Thymus (tissue), 11 donors: Measurements from ENCODE around the gene TENM3. TPM values are rescaled to one million over a fixed set of nuclear protein-coding genes. Genes with fewer than 3 reads are reported as not detected.

Experiments
- DNase-seq, 9 donors: peaks; one replicate each; pipeline ENCODE4 v3.0.0-alpha.2; 2013; ENCODE audit warnings: low spot score in 9 of 9, low read depth in 6 of 9, missing footprints in 1 of 9
- H3K27ac ChIP-seq, 2 donors: one replicate each; pipeline ENCODE4 v1.5.1; 2013; ENCODE audit warnings: control low read depth in 1 of 2, low read depth in 1 of 2, low read length in 1 of 2, mild to moderate bottlenecking in 1 of 2, moderate library complexity in 1 of 2
- H3K27me3 ChIP-seq, 2 donors: one replicate each; pipeline ENCODE4 v1.5.1; 2013; ENCODE audit warnings: low read length in 1 of 2; ENCODE audit not compliant: control insufficient read depth in 2 of 2, insufficient read depth in 1 of 2
- H3K36me3 ChIP-seq, 2 donors: one replicate each; pipeline ENCODE4 v1.5.1; 2013; ENCODE audit warnings: low read length in 1 of 2, mild to moderate bottlenecking in 1 of 2, moderate library complexity in 1 of 2; ENCODE audit not compliant: control insufficient read depth in 2 of 2, insufficient read depth in 2 of 2
- H3K4me1 ChIP-seq, 2 donors: one replicate each; pipeline ENCODE4 v1.5.1; 2013; ENCODE audit warnings: low read length in 2 of 2; ENCODE audit not compliant: control insufficient read depth in 2 of 2, insufficient read depth in 2 of 2
- H3K4me3 ChIP-seq, 2 donors: one replicate each; pipeline ENCODE4 v1.5.1; 2013; ENCODE audit warnings: low read length in 2 of 2, control low read depth in 1 of 2, mild to moderate bottlenecking in 1 of 2
- H3K9me3 ChIP-seq, 2 donors: one replicate each; pipeline ENCODE4 v1.5.1; 2013; ENCODE audit warnings: low read length in 1 of 2, mild to moderate bottlenecking in 1 of 2; ENCODE audit not compliant: control insufficient read depth in 2 of 2, insufficient read depth in 1 of 2
- WGBS: extraction: QIAGEN DNeasy Blood & Tissue Kit; methylation state at CpG from one replicate; pipeline ENCODE4 v1.1.7; 2013; 5-methylcytosine and 5-hydroxymethylcytosine counted together
- polyA plus RNA-seq: library from polyadenylated mRNA; stranded (reverse); fragments of 200-250 nt; gene quantifications from one replicate; pipeline ENCODE4 v1.2.3, GENCODE V29; 2013
- total RNA-seq: library from RNA; stranded (reverse); fragments of 120-200 nt; gene quantifications from one replicate; pipeline ENCODE4 v1.2.4, GENCODE V29; 2013
- donor health status: healthy.

Gene TENM3
- total and polyA plus RNA-seq, 2 donors = 2.1 to 9.5 TPM

DNA sequence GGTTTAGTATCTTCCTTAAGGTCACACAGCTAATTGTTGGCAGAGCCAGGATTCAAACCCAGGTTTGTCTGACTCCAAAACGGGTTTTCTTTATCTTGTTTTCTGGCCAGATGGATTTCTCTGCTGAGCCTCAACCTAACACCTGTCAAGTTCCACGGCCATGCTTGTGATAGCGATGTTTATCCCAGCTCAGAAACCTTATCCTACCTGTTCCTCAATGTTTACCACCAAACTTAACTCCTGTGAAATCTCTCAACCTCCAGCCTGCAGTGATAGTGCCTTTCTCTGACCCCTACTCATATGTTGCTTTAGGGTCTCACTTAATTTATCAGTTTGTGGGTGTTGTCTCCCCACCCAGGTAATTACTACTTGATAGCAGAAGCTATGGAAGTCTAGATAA, 428.0 kb downstream of the TENM3 start:
- Histone ChIP-seq H3K27ac (no peak overlapping the region), H3K27me3 (no peaks in the 10 kb centered on the region), H3K9me3 (no peaks in the 10 kb centered on the region), H3K36me3 (no peaks in the 10 kb centered on the region), H3K4me1 (no peaks in the 10 kb centered on the region), H3K4me3 (no peak overlapping the region)
- no peak for DNase-seq
- 81% methylated on average over 3 of the region's 3 CpGs for WGBS

- H3K27ac ChIP-seq = no peak overlapping the region
- no peaks in the 10 kb centered on the region for H3K27me3 ChIP-seq
- DNase-seq = no peak
- H3K4me1 ChIP-seq = no peaks in the 10 kb centered on the region
- H3K9me3 ChIP-seq = no peaks in the 10 kb centered on the region
- no peak overlapping the region for H3K4me3 ChIP-seq
- no peaks in the 10 kb centered on the region for H3K36me3 ChIP-seq
- WGBS = 91% methylated on average over 5 of the region's 5 CpGs
Observed at GRCh38 chr4:182671749-182672148, 428.5 kb downstream of the TENM3 start.

DNA sequence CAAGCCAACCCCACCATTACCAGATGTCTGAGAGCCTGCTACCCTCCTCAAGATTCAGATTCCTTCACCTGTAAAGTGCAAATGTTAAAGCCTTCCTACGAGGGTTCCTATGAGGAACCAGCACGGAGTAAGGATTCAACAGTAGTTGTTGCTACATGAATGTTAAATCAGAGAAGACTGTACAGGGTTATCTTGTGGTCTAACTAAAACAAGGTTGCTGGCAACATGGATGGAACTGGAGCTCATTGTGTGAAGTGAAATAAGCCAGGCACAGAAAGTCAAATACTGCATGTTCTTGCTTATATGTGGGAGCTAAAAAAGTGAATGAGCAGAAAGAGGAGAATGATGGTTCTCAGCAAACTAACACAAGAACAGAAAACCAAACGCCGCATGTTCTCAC, 435.4 kb downstream of the TENM3 start:
- Histone ChIP-seq H3K4me1 (no peaks in the 10 kb centered on the region), H3K27ac (no peak overlapping the region), H3K27me3 (no peaks in the 10 kb centered on the region), H3K9me3 (no peaks in the 10 kb centered on the region), H3K4me3 (no peak overlapping the region), H3K36me3 (no peaks in the 10 kb centered on the region)
- WGBS = 97% methylated on average over 4 of the region's 4 CpGs
- DNase-seq = no peak

GRCh38 chr4:182679533-182679932, 436.3 kb downstream of the TENM3 start:
- H3K4me3 ChIP-seq = no peak overlapping the region
- no peak for DNase-seq
- H3K4me1 ChIP-seq = no peaks in the 10 kb centered on the region
- H3K27me3 ChIP-seq = no peaks in the 10 kb centered on the region
- WGBS = 94% methylated on average over 11 of the region's 11 CpGs
- H3K36me3 ChIP-seq = no peaks in the 10 kb centered on the region
- no peaks in the 10 kb centered on the region for H3K9me3 ChIP-seq
- no peak overlapping the region for H3K27ac ChIP-seq

DNA sequence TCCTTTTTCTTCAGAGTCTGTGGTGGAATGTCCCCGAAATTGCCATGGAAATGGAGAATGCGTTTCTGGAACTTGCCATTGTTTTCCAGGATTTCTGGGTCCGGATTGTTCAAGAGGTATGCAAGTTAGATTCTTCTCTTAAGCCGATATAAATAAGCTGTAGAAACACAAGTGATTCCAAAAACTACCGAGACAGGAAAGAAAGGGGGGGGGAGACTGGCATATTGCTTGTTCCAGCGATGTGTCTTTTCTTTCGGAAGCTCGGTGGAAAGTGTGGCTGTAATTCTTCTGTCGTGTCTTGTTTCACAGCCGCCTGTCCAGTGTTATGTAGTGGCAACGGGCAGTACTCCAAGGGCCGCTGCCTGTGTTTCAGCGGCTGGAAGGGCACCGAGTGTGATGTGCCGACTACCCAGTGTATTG, 437.0 kb downstream of the TENM3 start:
- Histone ChIP-seq H3K27ac (no peak overlapping the region), H3K27me3 (no peaks in the 10 kb centered on the region), H3K9me3 (no peaks in the 10 kb centered on the region), H3K4me3 (no peak overlapping the region), H3K36me3 (no peaks in the 10 kb centered on the region), H3K4me1 (no peaks in the 10 kb centered on the region)
- no peak for DNase-seq
- WGBS = 81% methylated on average over 15 of the region's 15 CpGs

- H3K27ac ChIP-seq = no peak overlapping the region
- no peak for DNase-seq
- no peaks in the 10 kb centered on the region for H3K27me3 ChIP-seq
- 81% methylated on average over 5 of the region's 5 CpGs for WGBS
- H3K9me3 ChIP-seq = no peaks in the 10 kb centered on the region
- no peaks in the 10 kb centered on the region for H3K36me3 ChIP-seq
- no peaks in the 10 kb centered on the region for H3K4me1 ChIP-seq
- no peak overlapping the region for H3K4me3 ChIP-seq
Observed at GRCh38 chr4:182683661-182684060, 440.5 kb downstream of the TENM3 start.

- Histone ChIP-seq H3K36me3 (no peaks in the 10 kb centered on the region), H3K4me3 (no peak overlapping the region), H3K27me3 (no peaks in the 10 kb centered on the region), H3K9me3 (no peaks in the 10 kb centered on the region), H3K27ac (no peak overlapping the region), H3K4me1 (no peaks in the 10 kb centered on the region)
- DNase-seq = no peak
Observed at GRCh38 chr4:182684796-182685195, 441.6 kb downstream of the TENM3 start.

DNA sequence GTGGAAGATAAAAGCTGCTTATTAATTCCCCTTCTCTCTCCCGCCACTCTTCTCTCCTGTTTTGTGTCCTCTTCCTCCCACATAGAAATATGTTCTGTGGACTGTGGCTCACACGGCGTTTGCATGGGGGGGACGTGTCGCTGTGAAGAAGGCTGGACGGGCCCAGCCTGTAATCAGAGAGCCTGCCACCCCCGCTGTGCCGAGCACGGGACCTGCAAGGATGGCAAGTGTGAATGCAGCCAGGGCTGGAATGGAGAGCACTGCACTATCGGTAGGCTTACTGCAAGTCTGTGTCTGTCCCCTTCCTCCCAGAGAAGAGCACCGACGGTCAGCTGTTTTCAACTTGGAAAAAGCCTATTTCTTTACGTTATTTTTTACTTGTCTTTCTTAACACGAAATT, 444.9 kb downstream of the TENM3 start:
- Histone ChIP-seq H3K4me3 (no peak overlapping the region), H3K36me3 (no peaks in the 10 kb centered on the region), H3K27ac (no peak overlapping the region), H3K4me1 (no peaks in the 10 kb centered on the region), H3K27me3 (no peaks in the 10 kb centered on the region), H3K9me3 (no peaks in the 10 kb centered on the region)
- 85% methylated on average over 14 of the region's 14 CpGs for WGBS
- DNase-seq = no peak

GRCh38 chr4:182694551-182694950, 451.3 kb downstream of the TENM3 start:
- no peaks in the 10 kb centered on the region for H3K36me3 ChIP-seq
- H3K4me1 ChIP-seq = no peaks in the 10 kb centered on the region
- H3K27ac ChIP-seq = no peak overlapping the region
- no peaks in the 10 kb centered on the region for H3K27me3 ChIP-seq
- DNase-seq = no peak
- no peak overlapping the region for H3K4me3 ChIP-seq
- 95% methylated on average over 2 of the region's 2 CpGs for WGBS
- H3K9me3 ChIP-seq = no peaks in the 10 kb centered on the region

- Histone ChIP-seq H3K9me3 (no peaks in the 10 kb centered on the region), H3K4me3 (no peak overlapping the region), H3K4me1 (no peaks in the 10 kb centered on the region), H3K36me3 (no peaks in the 10 kb centered on the region), H3K27me3 (no peaks in the 10 kb centered on the region), H3K27ac (no peak overlapping the region)
- no peak for DNase-seq
- WGBS = 92% methylated on average over 3 of the region's 3 CpGs
Observed at GRCh38 chr4:182695009-182695408, 451.8 kb downstream of the TENM3 start.
